Measurements from ENCODE around the gene NXF1.

DNA sequence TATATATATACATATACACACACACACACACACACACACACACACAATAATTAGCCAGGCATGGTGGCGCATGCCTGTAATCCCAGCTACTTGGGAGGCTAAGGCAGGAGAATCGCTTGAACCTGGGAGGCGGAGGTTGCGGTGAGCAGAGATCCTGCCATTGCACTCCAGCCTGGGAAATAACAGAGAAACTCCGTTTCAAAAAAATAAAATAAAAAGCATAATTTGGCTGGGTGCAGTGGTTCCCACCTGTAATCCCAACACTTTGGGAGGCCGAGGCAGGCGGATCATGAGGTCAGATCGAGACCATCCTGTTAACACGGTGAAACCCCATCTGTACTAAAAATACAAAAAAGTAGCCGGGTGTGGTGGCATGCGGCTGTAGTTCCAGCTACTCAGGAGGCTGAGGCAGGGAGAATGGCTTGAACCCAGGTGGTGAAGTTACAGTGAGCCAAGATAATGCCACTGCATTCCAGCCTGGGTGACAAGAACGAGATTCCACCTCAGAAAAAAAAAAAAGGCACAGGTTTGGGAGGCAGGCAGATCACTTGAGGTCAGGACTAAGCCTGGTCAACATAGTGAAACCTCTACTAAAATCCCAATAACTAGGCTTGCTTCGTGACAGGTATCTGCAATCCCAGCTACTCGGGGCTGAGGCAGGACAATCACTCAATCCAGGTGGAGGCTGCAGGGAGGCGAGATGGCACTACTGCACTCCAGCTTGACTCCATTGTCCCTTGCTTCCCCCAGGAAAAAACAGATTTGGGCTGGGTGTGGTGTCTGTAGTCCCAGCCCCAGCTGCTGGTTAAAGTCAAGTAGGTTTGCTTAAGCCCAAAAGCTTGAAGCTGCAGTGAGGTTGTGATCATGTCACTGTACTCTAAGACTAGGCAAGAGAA lies 45.9 kb upstream of the NXF1 start:
- no peak for TF ChIP-seq ZNF431 (CRISPR knock-in tag; IDR thresholded peaks at IDR 0.05; ENCODE audit: borderline replicate concordance, low read depth)
- no peak for TF ChIP-seq SKI (IDR thresholded peaks at IDR 0.05; ENCODE audit: partially characterized antibody)
- no peak for TF ChIP-seq ZNF274 (CRISPR knock-in tag; IDR thresholded peaks at IDR 0.05)
- no peak for TF ChIP-seq SMC3 (IDR thresholded peaks at IDR 0.05; ENCODE audit: low read length)
- no peak for TF ChIP-seq ZNF234 (CRISPR knock-in tag; conservative IDR thresholded peaks at IDR 0.05)
- TF ChIP-seq, protein P1, sequence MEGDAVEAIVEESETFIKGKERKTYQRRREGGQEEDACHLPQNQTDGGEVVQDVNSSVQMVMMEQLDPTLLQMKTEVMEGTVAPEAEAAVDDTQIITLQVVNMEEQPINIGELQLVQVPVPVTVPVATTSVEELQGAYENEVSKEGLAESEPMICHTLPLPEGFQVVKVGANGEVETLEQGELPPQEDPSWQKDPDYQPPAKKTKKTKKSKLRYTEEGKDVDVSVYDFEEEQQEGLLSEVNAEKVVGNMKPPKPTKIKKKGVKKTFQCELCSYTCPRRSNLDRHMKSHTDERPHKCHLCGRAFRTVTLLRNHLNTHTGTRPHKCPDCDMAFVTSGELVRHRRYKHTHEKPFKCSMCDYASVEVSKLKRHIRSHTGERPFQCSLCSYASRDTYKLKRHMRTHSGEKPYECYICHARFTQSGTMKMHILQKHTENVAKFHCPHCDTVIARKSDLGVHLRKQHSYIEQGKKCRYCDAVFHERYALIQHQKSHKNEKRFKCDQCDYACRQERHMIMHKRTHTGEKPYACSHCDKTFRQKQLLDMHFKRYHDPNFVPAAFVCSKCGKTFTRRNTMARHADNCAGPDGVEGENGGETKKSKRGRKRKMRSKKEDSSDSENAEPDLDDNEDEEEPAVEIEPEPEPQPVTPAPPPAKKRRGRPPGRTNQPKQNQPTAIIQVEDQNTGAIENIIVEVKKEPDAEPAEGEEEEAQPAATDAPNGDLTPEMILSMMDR (CRISPR knock-in tag; IDR thresholded peaks at IDR 0.05) = no peak
